Measurements from ENCODE around the gene CHMP5.

The CHMP5 gene

GRCh38 chr9:33246269-33246860, 18.5 kb upstream of the CHMP5 start:
- Histone ChIP-seq H3K4me3 (ENCODE audit: low read depth, low read length) (no peak overlapping the region), H3K4me1 (ENCODE audit: control insufficient read depth, insufficient read depth, low read length) (no peaks in the 10 kb centered on the region), H3K27me3 (ENCODE audit: control insufficient read depth, insufficient read depth, low read length) (no peaks in the 10 kb centered on the region), H3K9ac (ENCODE audit: low read depth, low read length) (no peak overlapping the region), H3K36me3 (ENCODE audit: control insufficient read depth, insufficient read depth, low read length) (peaks cover 5% of the 10 kb centered on the region), H3K9me3 (ENCODE audit: control insufficient read depth, insufficient read depth, low read length) (no peaks in the 10 kb centered on the region)

GRCh38 chr9:33248606-33249005, 16.2 kb upstream of the CHMP5 start:
- H3K27me3 ChIP-seq (ENCODE audit: control insufficient read depth, insufficient read depth, low read length): no peaks in the 10 kb centered on the region
- H3K36me3 ChIP-seq (ENCODE audit: control insufficient read depth, insufficient read depth, low read length): peaks cover 9% of the 10 kb centered on the region
- H3K4me3 ChIP-seq (ENCODE audit: low read depth, low read length): no peak overlapping the region
- no peaks in the 10 kb centered on the region for H3K9me3 ChIP-seq (ENCODE audit: control insufficient read depth, insufficient read depth, low read length)
- H3K9ac ChIP-seq (ENCODE audit: low read depth, low read length): no peak overlapping the region
- no peaks in the 10 kb centered on the region for H3K4me1 ChIP-seq (ENCODE audit: control insufficient read depth, insufficient read depth, low read length)

- H3K36me3 ChIP-seq (ENCODE audit: control insufficient read depth, insufficient read depth, low read length): peaks cover 11% of the 10 kb centered on the region
- H3K27me3 ChIP-seq (ENCODE audit: control insufficient read depth, insufficient read depth, low read length): no peaks in the 10 kb centered on the region
- H3K4me3 ChIP-seq (ENCODE audit: low read depth, low read length): no peak overlapping the region
- no peak overlapping the region for H3K9ac ChIP-seq (ENCODE audit: low read depth, low read length)
- no peaks in the 10 kb centered on the region for H3K9me3 ChIP-seq (ENCODE audit: control insufficient read depth, insufficient read depth, low read length)
- H3K4me1 ChIP-seq (ENCODE audit: control insufficient read depth, insufficient read depth, low read length): no peaks in the 10 kb centered on the region
Measured at GRCh38 chr9:33249087-33249658, 15.7 kb upstream of the CHMP5 start.

GRCh38 chr9:33249983-33250382, 14.9 kb upstream of the CHMP5 start:
- no peaks in the 10 kb centered on the region for H3K4me1 ChIP-seq (ENCODE audit: control insufficient read depth, insufficient read depth, low read length)
- H3K4me3 ChIP-seq (ENCODE audit: low read depth, low read length): no peak overlapping the region
- peaks cover 18% of the 10 kb centered on the region for H3K36me3 ChIP-seq (ENCODE audit: control insufficient read depth, insufficient read depth, low read length)
- H3K27me3 ChIP-seq (ENCODE audit: control insufficient read depth, insufficient read depth, low read length): no peaks in the 10 kb centered on the region
- H3K9ac ChIP-seq (ENCODE audit: low read depth, low read length): no peak overlapping the region
- H3K9me3 ChIP-seq (ENCODE audit: control insufficient read depth, insufficient read depth, low read length): no peaks in the 10 kb centered on the region

- peaks cover 23% of the 10 kb centered on the region for H3K36me3 ChIP-seq (ENCODE audit: control insufficient read depth, insufficient read depth, low read length)
- no peak overlapping the region for H3K4me3 ChIP-seq (ENCODE audit: low read depth, low read length)
- no peak overlapping the region for H3K9ac ChIP-seq (ENCODE audit: low read depth, low read length)
- no peaks in the 10 kb centered on the region for H3K4me1 ChIP-seq (ENCODE audit: control insufficient read depth, insufficient read depth, low read length)
- H3K27me3 ChIP-seq (ENCODE audit: control insufficient read depth, insufficient read depth, low read length): no peaks in the 10 kb centered on the region
- no peaks in the 10 kb centered on the region for H3K9me3 ChIP-seq (ENCODE audit: control insufficient read depth, insufficient read depth, low read length)
Measured at GRCh38 chr9:33250458-33250995, 14.3 kb upstream of the CHMP5 start.

GRCh38 chr9:33254211-33254610, 10.6 kb upstream of the CHMP5 start:
- Histone ChIP-seq H3K4me3 (ENCODE audit: low read depth, low read length) (no peak overlapping the region), H3K4me1 (ENCODE audit: control insufficient read depth, insufficient read depth, low read length) (no peaks in the 10 kb centered on the region), H3K9ac (ENCODE audit: low read depth, low read length) (no peak overlapping the region), H3K27me3 (ENCODE audit: control insufficient read depth, insufficient read depth, low read length) (no peaks in the 10 kb centered on the region), H3K36me3 (ENCODE audit: control insufficient read depth, insufficient read depth, low read length) (peaks cover 37% of the 10 kb centered on the region), H3K9me3 (ENCODE audit: control insufficient read depth, insufficient read depth, low read length) (no peaks in the 10 kb centered on the region)

GRCh38 chr9:33255014-33255413, 9.8 kb upstream of the CHMP5 start:
- H3K27me3 ChIP-seq (ENCODE audit: control insufficient read depth, insufficient read depth, low read length): no peaks in the 10 kb centered on the region
- no peak overlapping the region for H3K9ac ChIP-seq (ENCODE audit: low read depth, low read length)
- H3K4me1 ChIP-seq (ENCODE audit: control insufficient read depth, insufficient read depth, low read length): no peaks in the 10 kb centered on the region
- no peak overlapping the region for H3K4me3 ChIP-seq (ENCODE audit: low read depth, low read length)
- peaks cover 43% of the 10 kb centered on the region for H3K36me3 ChIP-seq (ENCODE audit: control insufficient read depth, insufficient read depth, low read length)
- no peaks in the 10 kb centered on the region for H3K9me3 ChIP-seq (ENCODE audit: control insufficient read depth, insufficient read depth, low read length)

GRCh38 chr9:33255471-33255870, 9.4 kb upstream of the CHMP5 start:
- Histone ChIP-seq H3K36me3 (ENCODE audit: control insufficient read depth, insufficient read depth, low read length) (peaks cover 45% of the 10 kb centered on the region), H3K9ac (ENCODE audit: low read depth, low read length) (no peak overlapping the region), H3K9me3 (ENCODE audit: control insufficient read depth, insufficient read depth, low read length) (no peaks in the 10 kb centered on the region), H3K4me1 (ENCODE audit: control insufficient read depth, insufficient read depth, low read length) (no peaks in the 10 kb centered on the region), H3K27me3 (ENCODE audit: control insufficient read depth, insufficient read depth, low read length) (no peaks in the 10 kb centered on the region), H3K4me3 (ENCODE audit: low read depth, low read length) (no peak overlapping the region)

GRCh38 chr9:33256236-33256635, 8.6 kb upstream of the CHMP5 start:
- Histone ChIP-seq H3K4me1 (ENCODE audit: control insufficient read depth, insufficient read depth, low read length) (no peaks in the 10 kb centered on the region), H3K9ac (ENCODE audit: low read depth, low read length) (no peak overlapping the region), H3K4me3 (ENCODE audit: low read depth, low read length) (no peak overlapping the region), H3K27me3 (ENCODE audit: control insufficient read depth, insufficient read depth, low read length) (no peaks in the 10 kb centered on the region), H3K9me3 (ENCODE audit: control insufficient read depth, insufficient read depth, low read length) (no peaks in the 10 kb centered on the region), H3K36me3 (ENCODE audit: control insufficient read depth, insufficient read depth, low read length) (peaks cover 50% of the 10 kb centered on the region)

- Histone ChIP-seq H3K27me3 (ENCODE audit: control insufficient read depth, insufficient read depth, low read length) (no peaks in the 10 kb centered on the region), H3K36me3 (ENCODE audit: control insufficient read depth, insufficient read depth, low read length) (peaks cover 50% of the 10 kb centered on the region), H3K4me1 (ENCODE audit: control insufficient read depth, insufficient read depth, low read length) (no peaks in the 10 kb centered on the region), H3K9ac (ENCODE audit: low read depth, low read length) (no peak overlapping the region), H3K9me3 (ENCODE audit: control insufficient read depth, insufficient read depth, low read length) (no peaks in the 10 kb centered on the region), H3K4me3 (ENCODE audit: low read depth, low read length) (no peak overlapping the region)
Measured at GRCh38 chr9:33257276-33257675, 7.6 kb upstream of the CHMP5 start.

- H3K9me3 ChIP-seq (ENCODE audit: control insufficient read depth, insufficient read depth, low read length): no peaks in the 10 kb centered on the region
- H3K4me3 ChIP-seq (ENCODE audit: low read depth, low read length): no peak overlapping the region
- peaks cover under 1% of the 10 kb centered on the region for H3K4me1 ChIP-seq (ENCODE audit: control insufficient read depth, insufficient read depth, low read length)
- peaks cover 34% of the 10 kb centered on the region for H3K36me3 ChIP-seq (ENCODE audit: control insufficient read depth, insufficient read depth, low read length)
- no peak overlapping the region for H3K9ac ChIP-seq (ENCODE audit: low read depth, low read length)
- no peaks in the 10 kb centered on the region for H3K27me3 ChIP-seq (ENCODE audit: control insufficient read depth, insufficient read depth, low read length)
Measured at GRCh38 chr9:33260372-33260771, 4.5 kb upstream of the CHMP5 start.
